Measurements from ENCODE around the gene JPH3.

Gene JPH3

DNA sequence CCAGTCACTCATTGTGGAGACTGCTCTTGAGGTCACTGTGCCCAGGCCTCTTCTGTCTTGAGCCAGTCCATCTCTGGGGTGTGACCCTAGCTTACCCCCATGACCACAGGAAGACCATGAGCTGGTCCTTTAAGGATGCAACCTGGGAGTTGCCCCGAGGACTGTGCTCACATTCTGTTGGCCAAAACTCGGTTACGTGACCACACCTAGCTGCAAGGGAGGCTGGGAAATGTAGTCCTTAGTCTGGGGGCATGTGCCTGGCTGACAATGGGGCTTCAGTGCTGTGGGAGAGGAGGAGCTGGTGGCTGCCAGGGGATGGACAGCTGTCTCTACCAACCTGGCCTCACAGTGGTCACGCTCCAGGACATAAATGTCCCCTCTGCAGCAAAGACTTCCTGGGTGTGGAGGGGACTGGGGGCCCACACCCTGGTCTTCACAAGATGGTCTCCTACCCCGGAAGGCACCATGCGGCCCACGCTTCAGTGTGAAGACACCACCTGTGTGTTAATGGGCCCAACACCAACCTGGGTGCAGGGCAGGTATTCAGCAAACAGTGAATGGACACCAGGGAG, 55.4 kb downstream of the JPH3 start:
- DNase-seq, result peak; percentile 51 to 56

DNA sequence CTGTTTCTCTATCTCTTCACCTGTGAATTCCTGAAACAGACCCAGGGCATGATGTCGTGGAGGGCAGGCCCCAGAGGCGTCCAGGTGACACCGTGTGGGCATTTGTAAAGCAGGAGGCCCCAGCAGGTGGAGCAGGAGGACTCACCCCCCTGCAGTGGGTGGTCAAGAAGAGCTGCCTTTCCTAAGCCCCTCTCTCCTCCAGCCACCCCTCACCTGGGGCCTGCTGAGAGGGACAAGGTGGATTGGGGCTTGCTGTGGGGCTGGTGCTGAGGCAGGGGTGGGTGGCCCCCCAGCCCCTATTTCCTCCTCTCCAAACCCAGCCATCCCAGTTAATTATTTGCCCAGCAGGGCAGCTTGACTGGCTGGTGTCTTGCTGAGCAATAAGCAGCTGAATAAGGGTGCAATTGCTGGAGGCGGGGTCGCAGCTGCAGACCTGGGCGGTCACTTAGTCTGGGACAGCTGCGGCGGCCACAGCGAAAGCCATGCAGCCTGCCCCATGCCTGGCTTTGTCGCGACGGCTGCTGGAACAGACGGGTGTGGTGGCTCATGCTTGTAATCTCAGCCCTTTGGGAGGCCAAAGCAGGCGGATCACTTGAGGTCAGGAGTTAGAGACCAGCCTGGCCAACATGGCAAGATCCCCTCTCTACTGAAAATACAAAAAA, 56.4 kb downstream of the JPH3 start:
- peak; percentile 45 to 46 for DNase-seq

DNA sequence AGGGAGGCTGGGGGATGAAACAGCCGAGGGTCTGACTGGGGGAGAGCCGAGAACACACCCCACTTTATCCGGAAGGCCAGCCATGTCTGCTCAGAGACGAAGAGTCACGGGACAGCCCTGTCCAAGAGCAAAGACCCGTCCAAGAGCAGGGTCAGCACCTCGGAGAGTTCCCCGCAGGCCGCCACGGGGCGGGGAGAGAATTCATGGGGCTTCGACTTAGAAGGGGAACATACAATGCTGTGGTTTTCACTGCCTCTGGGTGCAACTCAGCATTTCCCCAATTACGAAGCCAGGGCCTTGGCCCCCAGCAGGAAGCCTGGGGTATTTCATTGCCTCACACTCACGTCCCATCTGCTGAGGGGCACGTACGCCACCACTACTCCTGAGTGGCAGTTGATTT, 59.3 kb downstream of the JPH3 start:
- no peak for DNase-seq

DNA sequence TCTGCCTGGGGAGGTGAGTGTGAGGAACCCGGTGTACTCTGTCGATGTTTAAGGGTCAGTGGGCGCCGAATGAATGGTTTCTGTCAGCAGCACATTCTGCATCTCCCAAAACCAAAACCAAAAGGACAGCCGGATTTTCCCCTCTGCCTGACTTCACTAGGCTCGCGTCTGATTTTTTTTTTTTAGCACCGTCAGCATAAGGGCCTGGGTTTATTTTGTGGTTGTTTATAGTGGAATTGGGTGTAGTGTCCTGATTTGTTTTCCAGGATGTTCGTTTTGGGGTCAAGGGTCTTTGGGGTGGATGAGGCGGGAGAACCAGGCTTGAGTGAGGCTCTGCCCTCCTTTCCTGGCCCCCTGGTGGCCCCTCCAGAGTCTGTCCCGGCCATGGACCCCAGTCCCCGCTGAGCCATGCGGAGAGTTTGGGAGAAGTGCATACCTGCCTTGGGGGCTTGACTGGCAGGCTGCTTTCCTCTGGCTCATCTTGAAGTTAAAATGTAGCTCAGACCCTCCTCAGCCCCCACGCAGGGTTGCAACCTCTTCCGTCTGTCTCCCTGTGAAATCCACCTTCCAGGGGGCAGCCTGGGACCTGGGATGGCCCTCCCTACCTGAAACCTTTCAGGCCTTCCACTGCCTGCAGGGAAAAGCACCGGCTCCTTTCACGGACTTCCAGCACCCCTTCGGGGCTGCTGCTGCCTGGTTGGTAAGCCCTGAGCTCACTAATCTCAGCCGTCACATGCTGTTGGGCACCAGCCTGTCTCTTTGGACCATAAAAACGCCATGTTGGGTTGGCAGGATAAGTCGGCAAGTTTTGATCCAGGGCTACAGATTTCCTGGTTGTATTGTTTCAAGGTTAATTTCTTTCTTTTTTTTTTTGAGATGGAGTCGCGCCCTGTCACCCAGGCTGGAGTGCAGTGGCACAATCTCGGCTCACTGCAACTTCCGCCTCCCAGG, 60.2 kb downstream of the JPH3 start:
- DNase-seq, result no peak

DNA sequence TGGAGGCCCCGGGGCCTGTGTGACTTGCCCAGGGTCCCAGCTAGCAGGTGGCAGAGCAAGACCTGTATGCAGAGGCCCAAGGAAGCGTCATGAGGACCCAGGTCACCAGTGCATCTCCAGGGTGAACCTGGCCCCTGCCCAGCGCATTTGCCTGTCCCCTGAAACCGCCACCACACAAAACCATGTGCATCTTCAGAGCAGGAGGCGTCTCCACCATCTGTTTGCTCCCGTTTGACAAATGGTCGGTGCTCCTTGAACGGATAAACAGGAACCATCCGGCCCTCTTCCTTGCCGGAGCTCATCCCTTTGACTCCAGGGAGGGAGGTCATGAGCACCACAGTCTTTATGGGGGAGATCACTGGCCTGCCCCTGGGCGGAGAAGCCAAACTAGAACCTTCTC, 62.5 kb downstream of the JPH3 start:
- no peak for DNase-seq

DNA sequence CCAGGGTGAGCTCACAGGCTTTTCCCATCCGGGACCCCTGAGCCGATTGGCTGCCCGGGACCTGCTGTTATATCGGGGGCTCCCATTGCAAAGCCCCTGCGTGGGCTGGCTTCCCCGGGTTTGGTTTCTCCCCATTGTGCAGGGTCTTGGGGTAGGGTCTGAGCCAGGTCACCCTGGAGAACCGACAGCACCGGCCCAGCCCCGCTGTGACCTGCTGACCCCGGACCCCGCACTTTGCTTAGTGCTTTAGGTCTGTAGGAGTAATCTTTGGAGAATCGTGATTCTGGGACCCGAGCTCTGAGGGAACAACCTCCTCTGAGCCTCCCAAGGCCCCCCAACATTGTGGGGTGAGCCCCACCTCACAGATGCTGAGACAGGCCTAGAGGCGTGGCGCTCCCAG, 62.9 kb downstream of the JPH3 start:
- DNase-seq, result no peak

DNA sequence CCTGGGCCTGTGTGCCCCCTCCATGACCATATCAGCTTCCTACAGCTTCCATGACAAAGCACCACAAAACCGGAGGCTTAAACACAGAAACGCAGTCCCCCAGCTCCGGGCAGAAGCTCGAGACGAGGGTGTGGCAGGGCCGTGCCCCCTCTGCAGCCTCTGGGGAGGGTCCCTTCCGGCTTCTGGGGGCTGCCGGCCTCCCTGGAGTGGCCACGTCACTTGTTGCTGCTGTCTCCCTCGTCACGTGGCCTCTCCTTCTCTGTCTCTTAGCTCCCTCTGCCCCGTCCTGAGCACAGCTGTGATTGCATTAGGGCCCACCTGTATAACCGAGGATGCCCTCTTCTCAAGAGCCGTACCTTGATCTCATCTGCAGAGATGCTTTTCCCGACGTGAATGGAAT, 64.6 kb downstream of the JPH3 start:
- DNase-seq, result no peak

DNA sequence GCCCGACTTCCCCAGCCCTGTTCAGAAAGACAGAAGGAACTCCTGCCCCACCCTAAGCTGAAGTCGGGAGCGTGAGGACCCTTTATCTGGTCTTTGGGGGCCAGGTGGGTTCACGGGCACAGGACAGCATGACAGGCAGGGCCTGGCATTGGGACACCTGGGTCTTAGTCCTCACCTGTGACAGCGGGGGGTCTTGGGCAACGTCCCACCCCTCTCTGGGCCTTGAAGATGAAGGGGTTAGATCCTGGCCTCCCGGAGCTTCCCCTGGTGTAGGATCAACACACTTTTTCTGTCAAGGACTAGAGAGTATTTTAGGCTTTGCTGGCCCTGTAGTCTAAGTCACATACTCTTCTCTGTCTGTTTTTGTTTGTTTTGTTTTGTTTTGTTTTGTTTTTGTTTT, 65.1 kb downstream of the JPH3 start:
- no peak for DNase-seq

DNA sequence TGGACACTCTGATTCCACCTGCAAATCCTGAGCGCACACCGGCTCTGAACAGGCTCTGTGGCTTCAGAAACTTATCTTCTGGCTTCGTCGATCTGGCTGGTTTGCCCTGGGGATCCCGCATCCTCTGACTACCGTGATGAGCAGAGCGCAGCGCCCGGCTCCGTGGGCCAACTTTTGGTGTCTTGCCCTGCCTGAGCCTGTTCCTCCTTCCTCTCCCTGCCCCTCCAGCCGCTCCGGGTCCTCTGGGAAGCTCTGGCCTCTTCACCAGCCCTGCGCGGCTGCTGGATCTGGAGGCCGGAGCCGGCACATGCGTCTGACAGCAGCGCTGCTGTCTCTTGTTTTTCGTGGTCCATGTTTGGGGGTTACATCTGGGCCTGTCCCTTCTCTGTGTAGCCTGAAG, 65.6 kb downstream of the JPH3 start:
- no peak for DNase-seq

DNA sequence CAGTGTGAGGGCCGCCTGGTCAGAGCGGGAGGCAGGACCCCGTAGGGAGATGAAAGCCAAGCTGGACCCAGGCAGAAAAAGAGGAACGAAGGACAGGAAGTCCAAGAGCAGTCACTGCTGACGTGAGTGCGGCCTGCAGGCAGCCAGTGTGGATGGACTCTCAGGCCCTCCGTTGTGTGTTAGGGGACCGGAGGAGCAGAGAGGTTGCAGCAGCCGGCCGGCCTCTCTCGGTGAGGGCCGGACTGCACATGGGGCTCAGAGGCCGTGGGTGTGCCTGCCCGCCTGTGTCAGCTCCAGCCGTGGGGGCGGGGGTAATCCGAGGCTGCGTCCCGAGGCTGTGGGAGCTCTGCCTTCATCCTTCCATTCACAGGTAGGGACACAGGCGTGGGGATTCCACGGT, 67.4 kb downstream of the JPH3 start:
- no peak for DNase-seq

DNA sequence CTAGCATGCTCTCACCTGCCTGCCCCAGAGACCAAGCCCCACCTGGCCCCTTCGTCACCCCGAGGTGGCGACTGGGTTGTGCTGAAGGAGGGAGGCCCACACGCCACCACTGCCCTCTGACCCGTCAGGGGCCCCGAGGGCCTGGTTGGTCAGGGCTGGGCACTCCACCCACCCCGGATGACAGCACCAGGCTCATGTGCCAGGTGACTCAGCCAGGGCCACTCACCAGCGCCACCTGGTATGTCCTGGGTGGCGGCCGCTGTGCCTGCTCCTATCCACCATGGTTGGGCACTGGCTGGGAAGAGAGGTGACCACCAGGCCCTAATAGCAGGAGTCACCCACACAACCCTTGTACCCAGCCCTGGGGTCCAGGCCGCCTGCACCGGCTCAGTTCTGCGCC, 68.9 kb downstream of the JPH3 start:
- DNase-seq, result no peak

DNA sequence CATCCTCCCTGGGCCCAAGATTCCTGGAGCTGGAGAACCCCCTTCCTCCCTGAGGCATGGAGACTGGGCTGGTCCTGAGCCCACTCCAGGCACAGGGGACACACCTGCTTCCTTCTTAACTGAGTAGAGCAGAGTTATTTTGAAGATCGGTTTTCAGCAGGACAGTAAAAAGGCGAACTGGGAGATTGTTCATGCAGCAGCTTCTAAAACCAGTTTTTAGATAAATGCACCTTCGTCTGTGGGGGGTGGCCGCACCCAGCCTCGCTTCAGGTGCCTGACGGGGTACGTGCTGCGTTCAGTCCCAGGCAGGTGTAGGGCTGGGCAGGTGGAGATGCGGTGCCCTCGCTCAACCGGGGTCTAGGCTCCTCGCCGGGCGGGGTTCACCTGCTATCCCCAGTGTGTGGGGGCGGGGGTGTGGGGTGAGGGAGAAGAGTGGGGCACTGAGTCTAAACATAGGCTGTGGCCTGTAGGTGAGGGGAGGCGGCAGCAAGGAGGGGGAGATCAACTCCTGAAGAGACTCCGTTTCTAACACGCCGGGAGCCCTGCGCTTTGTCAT, 69.5 kb downstream of the JPH3 start:
- no peak for DNase-seq

DNA sequence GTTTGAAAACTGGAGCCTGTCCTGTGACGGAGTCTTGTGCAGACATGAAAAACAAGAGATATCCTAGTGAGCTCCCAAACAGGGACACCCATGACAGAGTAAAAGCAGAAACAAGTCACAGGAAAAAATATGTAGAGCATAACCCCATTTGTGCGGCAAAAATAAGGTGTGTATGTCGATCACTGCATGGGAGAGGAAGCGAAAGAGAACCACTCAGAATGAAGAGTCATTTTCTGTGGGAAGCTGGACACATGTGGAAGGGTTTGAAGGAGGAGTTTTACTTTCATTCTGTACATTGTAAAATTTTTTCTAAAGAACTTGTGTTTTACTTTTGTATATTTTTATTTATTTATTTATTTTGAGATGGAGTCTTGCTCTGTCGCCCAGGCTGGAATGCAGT, 72.1 kb downstream of the JPH3 start:
- DNase-seq, result no peak

DNA sequence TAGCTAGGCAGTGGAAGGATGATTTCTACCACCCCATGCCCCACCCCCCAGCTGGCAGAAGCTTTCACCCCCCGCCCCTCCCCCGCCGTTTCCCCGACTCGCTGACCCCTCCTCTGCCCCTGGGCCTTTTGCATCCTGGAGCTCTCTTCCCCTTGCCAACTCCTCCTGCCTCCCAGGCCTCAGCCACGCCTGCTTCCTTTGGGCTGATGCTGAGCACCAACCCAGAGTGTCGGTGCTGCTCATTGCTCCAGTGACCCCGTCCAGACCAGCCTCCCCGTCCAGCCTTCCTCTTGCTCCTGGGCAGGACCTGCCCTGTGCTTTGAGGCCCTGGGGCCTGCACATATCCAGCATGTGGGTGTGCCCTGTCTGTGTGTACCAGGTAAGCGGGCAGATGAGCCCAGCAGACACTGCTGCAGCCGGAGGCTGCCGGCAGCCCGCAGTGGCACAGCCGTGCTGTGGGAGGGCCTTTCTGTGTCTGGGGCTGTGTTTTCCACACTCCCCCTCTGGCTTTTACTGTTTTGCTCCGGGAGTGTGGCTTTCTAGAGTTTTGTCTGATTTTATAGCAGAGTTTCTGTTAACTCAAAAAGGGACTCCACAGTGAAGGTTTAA, 72.9 kb downstream of the JPH3 start:
- DNase-seq, result peak; percentile 24 to 29

DNA sequence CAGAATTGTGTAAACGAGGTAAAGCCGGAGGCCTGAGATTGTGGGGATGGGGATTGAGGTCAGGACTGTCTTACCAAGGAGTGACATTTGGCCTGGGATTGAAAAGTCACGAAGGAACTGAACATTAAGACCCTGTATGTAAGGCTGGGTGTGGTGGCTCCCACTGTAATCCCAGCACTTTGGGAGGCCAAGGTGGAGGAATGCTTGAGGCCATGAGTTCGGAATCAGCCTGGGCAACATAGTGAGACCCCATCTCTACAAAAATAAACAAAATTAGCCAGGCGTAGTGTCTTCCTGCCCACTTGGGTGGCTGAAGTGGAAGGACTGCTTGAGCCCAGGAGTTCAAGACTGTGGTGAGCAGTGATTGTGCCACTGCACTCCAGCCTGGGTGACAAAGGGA, 75.5 kb downstream of the JPH3 start:
- DNase-seq, result no peak

DNA sequence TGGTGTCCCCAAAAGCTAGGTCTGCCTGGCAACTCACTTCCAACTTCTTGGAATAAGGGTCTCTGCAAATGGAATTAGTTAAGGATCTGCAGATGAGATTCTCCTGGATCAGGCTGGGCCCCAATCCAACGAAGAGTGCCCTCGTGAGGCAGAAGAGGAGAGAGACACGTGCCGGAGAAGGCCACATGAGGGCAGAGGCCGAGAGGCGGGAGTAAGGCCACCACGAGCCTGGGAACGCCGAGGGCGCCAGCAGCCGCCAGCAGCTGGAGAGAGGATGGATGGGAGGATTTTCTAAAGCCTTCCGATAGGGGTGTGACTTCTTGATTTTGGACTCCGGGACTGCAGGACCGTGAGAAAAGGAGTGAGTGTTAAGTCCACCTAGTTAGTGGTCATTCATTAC, 76.3 kb downstream of the JPH3 start:
- DNase-seq, result no peak

DNA sequence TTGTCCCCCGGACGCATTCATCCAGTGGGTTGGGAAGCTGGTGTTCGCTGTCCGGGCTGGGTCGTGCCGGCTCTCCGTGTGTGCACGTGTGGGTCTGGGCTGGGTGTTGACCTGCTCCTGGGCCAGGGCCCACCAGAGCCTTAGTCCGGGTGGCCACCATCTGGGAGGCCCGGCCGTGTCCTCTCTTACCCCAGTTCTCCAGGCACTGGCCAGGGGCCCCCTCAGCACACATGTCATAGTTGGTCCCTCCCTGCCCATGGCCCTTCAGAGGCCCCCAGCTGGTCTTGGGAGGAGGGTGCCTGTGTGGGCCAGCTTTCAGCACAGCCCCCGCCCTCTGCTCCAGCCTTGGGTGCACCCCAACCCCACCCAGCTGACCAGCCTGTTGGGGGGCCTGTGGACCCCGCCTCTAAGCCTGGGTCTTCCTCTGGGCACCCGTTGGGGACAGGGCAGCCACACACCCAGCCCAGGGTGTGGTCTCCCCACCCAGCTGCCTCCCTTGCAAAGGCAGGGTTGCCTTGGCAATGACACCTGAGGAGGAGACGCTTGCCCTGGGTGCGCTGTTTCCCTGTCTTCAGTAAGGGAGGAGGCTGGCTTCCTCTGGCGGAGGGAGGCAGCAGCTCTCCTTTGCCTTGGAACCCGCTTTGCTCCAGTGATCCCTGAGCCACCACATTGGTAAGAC, 77.4 kb downstream of the JPH3 start:
- DNase-seq, result no peak

DNA sequence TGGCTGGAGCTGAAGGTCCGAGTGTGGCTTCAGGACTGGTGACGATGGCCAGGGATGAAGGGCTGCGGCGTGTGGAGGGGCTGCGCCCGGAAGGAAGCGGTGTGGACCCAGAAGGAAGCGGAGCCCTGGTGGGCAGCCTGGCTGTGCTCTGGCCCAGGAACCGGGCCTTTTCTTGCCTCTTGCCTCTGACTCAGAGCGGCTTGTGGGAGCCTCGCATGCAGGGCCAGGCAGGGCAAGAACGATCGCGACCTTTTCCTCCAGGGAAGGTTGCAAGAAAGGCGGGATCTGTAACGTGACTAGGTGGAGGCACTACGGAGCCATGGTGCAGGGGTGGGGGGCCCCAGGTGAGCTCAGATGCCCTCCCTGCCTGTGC, 78.0 kb downstream of the JPH3 start:
- DNase-seq, result no peak

DNA sequence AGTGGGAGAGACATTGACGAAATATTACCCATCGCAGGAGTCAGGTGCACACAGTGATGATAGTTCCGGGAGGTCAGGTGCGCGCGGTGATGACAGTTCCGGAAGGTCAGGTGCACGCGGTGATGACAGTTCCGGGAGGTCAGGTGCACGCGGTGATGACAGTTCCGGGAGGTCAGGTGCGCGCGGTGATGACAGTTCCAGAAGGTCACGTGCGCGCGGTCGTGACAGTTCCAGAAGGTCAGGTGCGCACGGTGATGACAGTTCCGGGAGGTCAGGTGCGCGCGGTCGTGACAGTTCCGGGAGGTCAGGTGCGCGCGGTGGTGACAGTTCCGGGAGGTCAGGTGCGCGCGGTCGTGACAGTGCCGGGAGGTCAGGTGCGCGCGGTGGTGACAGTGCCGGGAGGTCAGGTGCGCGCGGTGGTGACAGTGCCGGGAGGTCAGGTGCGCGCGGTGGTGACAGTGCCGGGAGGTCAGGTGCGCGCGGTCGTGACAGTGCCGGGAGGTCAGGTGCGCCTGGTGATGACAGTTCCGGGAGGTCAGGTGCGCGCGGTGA, 78.8 kb downstream of the JPH3 start:
- DNase-seq, result peak; percentile 25 to 31

DNA sequence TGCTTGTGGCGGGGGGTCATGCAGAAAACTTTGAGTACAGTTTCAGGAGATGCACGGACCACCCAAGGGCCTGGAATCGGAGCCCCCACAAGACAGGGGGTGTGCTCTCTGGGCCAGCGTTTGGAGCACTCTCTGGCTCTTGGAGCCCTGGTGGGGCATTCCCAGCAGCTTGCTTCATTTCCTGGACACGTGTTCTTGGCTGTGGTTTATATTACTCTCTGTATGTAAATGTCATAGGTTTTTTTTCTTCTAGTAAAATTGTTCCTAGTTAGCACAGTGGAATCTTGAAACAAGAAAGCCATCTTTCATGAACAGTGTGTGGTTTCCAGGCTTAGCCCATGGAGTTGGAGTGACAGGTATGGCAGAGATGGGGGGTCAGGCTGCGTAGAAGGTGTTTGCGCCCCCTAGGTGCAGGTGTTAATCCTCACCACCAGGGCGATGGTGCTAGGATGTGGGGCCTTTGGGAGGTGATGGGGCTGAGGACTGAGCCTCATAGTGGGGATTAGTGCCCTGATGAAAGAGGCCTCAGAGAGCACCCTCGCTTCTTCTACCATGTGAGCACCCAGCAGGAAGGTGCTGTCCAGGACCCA, 79.8 kb downstream of the JPH3 start:
- peak; percentile 22 to 33 for DNase-seq

DNA sequence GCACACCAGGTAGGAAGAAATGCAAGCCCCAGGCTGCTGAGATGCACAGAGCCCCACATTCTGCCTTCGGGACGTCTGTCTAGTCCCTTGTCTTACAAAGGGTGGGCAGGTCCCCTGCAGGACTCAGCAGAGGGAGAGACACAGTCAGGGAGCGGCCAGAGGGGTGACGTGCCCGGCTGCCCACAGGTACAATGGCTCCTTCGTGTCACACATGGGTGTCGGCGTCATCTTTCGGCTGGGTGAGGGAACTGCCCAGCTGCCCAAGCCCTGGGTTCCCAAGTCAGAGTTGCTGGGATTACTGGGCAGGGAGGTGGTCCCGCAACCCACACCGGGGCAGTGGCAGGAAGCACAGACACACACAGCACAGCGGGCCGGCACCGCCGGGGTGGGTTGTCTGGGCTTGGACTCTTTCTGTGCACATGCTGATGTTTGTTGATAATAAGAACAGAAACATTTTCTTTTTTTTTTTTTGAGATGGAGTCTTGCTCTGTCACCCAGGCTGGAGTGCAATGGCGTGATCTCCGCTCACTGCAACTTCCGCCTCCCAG, 80.6 kb downstream of the JPH3 start:
- no peak for DNase-seq
